SK-N-SH (cell line): Measurements from ENCODE around the gene ARID5A. TPM values are rescaled to one million over a fixed set of nuclear protein-coding genes. Genes with fewer than 3 reads are reported as not detected.

ENCODE experiments used
- CTCF ChIA-PET: fragments of 300-600, 350-600 bp; formaldehyde crosslinking; extraction: SDS; loops from one replicate; lab custom pipeline; 2021; lab: Yijun Ruan, JAX
- POLR2A ChIA-PET: fragments of 350-600 bp; sonication (Branson Sonifier 250); formaldehyde crosslinking; extraction: SDS; loops from one replicate; lab custom pipeline; 2020; ENCODE audit warnings: antibody characterized with exemption, inconsistent platforms; lab: Yijun Ruan, JAX
- DNase-seq: peaks from one replicate; pipeline ENCODE4 v3.0.0; 2012
- H2AFZ ChIP-seq: fragments of 200-600 bp; sonication (generic); 2 replicates; pipeline ENCODE4 v1.8.1; 2016; ENCODE audit warnings: antibody characterized with exemption, mild to moderate bottlenecking, low read depth
- H3F3A ChIP-seq: fragments of 200-600 bp; sonication (generic); replicated peaks from 2 replicates; pipeline ENCODE3; 2016; ENCODE audit warnings: antibody characterized with exemption, mild to moderate bottlenecking; ENCODE audit not compliant: insufficient read depth
- H3K27ac ChIP-seq, 2 experiments: fragments of 200-500 bp in 1 of 2; fragments of 200-600 bp in 1 of 2; sonication (Bioruptor generic) in 1 of 2; sonication (generic), shearing (Covaris generic) in 1 of 2; 2 replicates each; pipeline versions ENCODE4 v1.5.1 to v1.6.1; 2014 to 2016; ENCODE audit warnings: low read depth in 2 of 2, inconsistent platforms in 1 of 2, low read length in 1 of 2, mild to moderate bottlenecking in 1 of 2, mixed read lengths in 1 of 2
- H3K27me3 ChIP-seq: fragments of 200-600 bp; sonication (generic), shearing (Covaris generic); 2 replicates; pipeline ENCODE4 v1.6.1; 2016; ENCODE audit warnings: mixed run types; ENCODE audit not compliant: insufficient read depth
- H3K36me3 ChIP-seq, 2 experiments: fragments of 200-500 bp in 1 of 2; fragments of 200-600 bp in 1 of 2; sonication (Bioruptor generic) in 1 of 2; sonication (generic) in 1 of 2; replicated peaks in 1 of 2; 2 replicates each; pipeline versions ENCODE3 to v1.5.1; 2014 to 2016; ENCODE audit warnings: low read length in 1 of 2, mild to moderate bottlenecking in 1 of 2; ENCODE audit not compliant: insufficient read depth in 2 of 2, control insufficient read depth in 1 of 2
- H3K4me1 ChIP-seq, 2 experiments: fragments of 200-500 bp in 1 of 2; fragments of 200-600 bp in 1 of 2; sonication (Bioruptor generic) in 1 of 2; sonication (generic), shearing (Covaris generic) in 1 of 2; 2 replicates each; pipeline versions ENCODE4 v1.5.1 to v1.6.1; 2014 to 2016; ENCODE audit warnings: low read depth in 1 of 2, low read length in 1 of 2, mixed run types in 1 of 2; ENCODE audit not compliant: insufficient read depth in 2 of 2, control insufficient read depth in 1 of 2
- H3K4me2 ChIP-seq: fragments of 200-600 bp; sonication (generic), shearing (Covaris generic); 2 replicates; pipeline ENCODE4 v1.6.1; 2017; ENCODE audit warnings: mixed run types
- H3K4me3 ChIP-seq, 2 experiments: fragments of 200-500 bp in 1 of 2; fragments of 200-600 bp in 1 of 2; sonication (Bioruptor generic) in 1 of 2; sonication (generic), shearing (Covaris generic) in 1 of 2; 2 replicates each; pipeline versions ENCODE4 v1.5.1 to v1.8.1; 2014 to 2016; ENCODE audit warnings: low read depth in 2 of 2, inconsistent platforms in 1 of 2, low read length in 1 of 2, mild to moderate bottlenecking in 1 of 2, mixed read lengths in 1 of 2, moderate library complexity in 1 of 2
- H3K79me2 ChIP-seq: fragments of 200-600 bp; sonication (generic); 2 replicates; pipeline ENCODE4 v1.8.1; 2017; ENCODE audit warnings: mild to moderate bottlenecking; ENCODE audit not compliant: insufficient read depth
- H3K9ac ChIP-seq: fragments of 200-600 bp; sonication (generic); 2 replicates; pipeline ENCODE4 v1.6.1; 2017; ENCODE audit warnings: mixed run types
- H3K9me2 ChIP-seq: fragments of 200-600 bp; sonication (generic); 2 replicates; pipeline ENCODE4 v1.6.1; 2017; ENCODE audit warnings: mixed run types
- H3K9me3 ChIP-seq: fragments of 200-600 bp; sonication (generic); 2 replicates; pipeline ENCODE4 v1.6.1; 2017; ENCODE audit warnings: mixed run types, mild to moderate bottlenecking, moderate library complexity
- H4K20me1 ChIP-seq: fragments of 200-600 bp; sonication (generic); 2 replicates; pipeline ENCODE4 v1.6.1; 2017; ENCODE audit warnings: mild to moderate bottlenecking, mixed run types; ENCODE audit not compliant: insufficient read depth
- CHD2 ChIP-seq: fragments of 150-350 bp; IDR thresholded peaks from 2 replicates; pipeline ENCODE4 v1.6.1; 2018; ENCODE audit warnings: low read length; ENCODE audit not compliant: partially characterized antibody
- CTCF ChIP-seq: fragments of 200-600 bp; sonication (generic); IDR thresholded peaks from 2 replicates; pipeline ENCODE4 v1.6.1; 2017; ENCODE audit warnings: antibody characterized with exemption, mild to moderate bottlenecking, moderate library complexity
- EP300 ChIP-seq, 2 experiments: IDR thresholded peaks; 2 replicates each; pipeline versions ENCODE4 v1.4.0 to v1.6.1; 2012; ENCODE audit warnings: borderline replicate concordance in 1 of 2, low read depth in 1 of 2, low read length in 1 of 2
- EZH2phosphoT487 ChIP-seq: fragments of 200-600 bp; sonication (generic); IDR thresholded peaks from 2 replicates; pipeline ENCODE4 v1.6.1; 2017; ENCODE audit warnings: low read depth, mixed run types, mild to moderate bottlenecking, antibody characterized with exemption, moderate library complexity, borderline replicate concordance
- FOSL2 ChIP-seq: IDR thresholded peaks from 2 replicates; pipeline ENCODE4 v1.4.0; 2012; ENCODE audit warnings: low read depth, mild to moderate bottlenecking, moderate library complexity, borderline replicate concordance
- GABPA ChIP-seq: IDR thresholded peaks from 2 replicates; pipeline ENCODE4 v1.4.0; 2012; ENCODE audit warnings: low read depth, mild to moderate bottlenecking
- IRF3 ChIP-seq: fragments of 150-350 bp; IDR thresholded peaks from 2 replicates; pipeline ENCODE4 v1.6.1; 2016; ENCODE audit warnings: mild to moderate bottlenecking, low read depth, low read length
- JUND ChIP-seq: IDR thresholded peaks from 2 replicates; pipeline ENCODE4 v1.4.0; 2012
- MEF2A ChIP-seq: IDR thresholded peaks from 2 replicates; pipeline ENCODE4 v1.4.0; 2012; ENCODE audit warnings: low read depth, borderline replicate concordance
- MXI1 ChIP-seq: IDR thresholded peaks from 2 replicates; pipeline ENCODE4 v1.6.1; 2012; ENCODE audit warnings: mild to moderate bottlenecking, low read depth, low read length, improper control_type of control experiment
- NRF1 ChIP-seq: IDR thresholded peaks from 2 replicates; pipeline ENCODE4 v1.6.1; 2012; ENCODE audit warnings: low read depth, mild to moderate bottlenecking, low read length
- RAD21 ChIP-seq: IDR thresholded peaks from 2 replicates; pipeline ENCODE4 v1.6.1; 2012; ENCODE audit warnings: mild to moderate bottlenecking, low read length
- RCOR1 ChIP-seq: fragments of 150-350 bp; IDR thresholded peaks from 2 replicates; pipeline ENCODE4 v1.6.1; 2017; ENCODE audit warnings: antibody characterized with exemption, low read length
- SMC3 ChIP-seq: IDR thresholded peaks from 2 replicates; pipeline ENCODE4 v1.6.1; 2012; ENCODE audit warnings: low read depth, low read length, improper control_type of control experiment
- TAF1 ChIP-seq: IDR thresholded peaks from 2 replicates; pipeline ENCODE4 v1.6.1; 2012; ENCODE audit warnings: low read depth, mild to moderate bottlenecking, low read length, moderate library complexity, borderline replicate concordance
- TCF12 ChIP-seq: IDR thresholded peaks from 2 replicates; pipeline ENCODE4 v1.4.0; 2012
- YY1 ChIP-seq: IDR thresholded peaks from 2 replicates; pipeline ENCODE4 v1.4.0; 2012; ENCODE audit warnings: low read depth, mild to moderate bottlenecking
- WGBS: methylation state at CpG from one replicate; pipeline ENCODE4 v1.1.6; 2017; ENCODE audit warnings: low lambda C conversion rate; 5-methylcytosine and 5-hydroxymethylcytosine counted together
- polyA plus RNA-seq, 3 experiments: library from polyadenylated mRNA; depleted of rRNA; stranded (reverse); fragments of >200 nt; gene quantifications; 2 replicates each; pipeline ENCODE4 v1.2.3, GENCODE V29; 2012

The ARID5A gene
- polyA plus RNA-seq, 1 of the 3 experiments (the other 2 are of a cell fraction) = 3.3 TPM

- Histone ChIP-seq H3K27ac (no peak overlapping the region), H3K4me3 (peak overlapping the region; percentile 47 to 59), H3K36me3 (no peaks in the 10 kb centered on the region), H3K9ac (no peak overlapping the region), H3K4me1 (peaks cover 4 to 10% of the 10 kb centered on the region in 2 experiments; a peak in 1 of 4 replicates), H3K9me3 (no peaks in the 10 kb centered on the region), H3K4me2 (peak overlapping the region; percentile 76), H3K27me3 (peaks cover 10% of the 10 kb centered on the region; the same call in 1 of the 2 replicates), H3K79me2 (no peaks in the 10 kb centered on the region), H3K9me2 (no peaks in the 10 kb centered on the region), H2AFZ (0 out of 2 replicates have a peak overlapping the region, but pooled peaks have one; percentile 40), H4K20me1 (no peaks in the 10 kb centered on the region), H3F3A (no peaks in the 10 kb centered on the region)
- DNase-seq = peak; percentile 94
- WGBS = 41% methylated on average over 7 of the region's 38 CpGs
- CTCF ChIA-PET = interaction anchor here (0.6 to 13.9 kb wide), 29 partner anchors 10 to 515 kb away, joined by 3 to 273 read pairs (median 8); partner anchors contain the start of gene SNRNP200
- POLR2A ChIA-PET = no interaction called here
- TF ChIP-seq RAD21 = peak; percentile 67
- peak; percentile 63 for TF ChIP-seq SMC3
- no peak for TF ChIP-seq TAF1
- TF ChIP-seq EZH2phosphoT487 = no peak
- 0 out of 2 replicates have a peak, but pooled peaks have one; percentile 30 for TF ChIP-seq MXI1
- TF ChIP-seq CTCF = peak; percentile 89
Observed at GRCh38 chr2:96507957-96508520, 28.5 kb upstream of the ARID5A start.

- ChIA-PET CTCF (interaction anchor here (0.6 to 13.9 kb wide), 59 partner anchors 8 to 516 kb away, joined by 3 to 273 read pairs (median 5); partner anchors contain the start of genes ADRA2B, ARID5A, CIAO1 and SNRNP200), POLR2A (no interaction called here)
- no peaks in the 10 kb centered on the region for H3K79me2 ChIP-seq
- peak overlapping the region; percentile 76; the same call in 1 of the 2 replicates for H3K4me2 ChIP-seq
- TF ChIP-seq EZH2phosphoT487 (no peak), CHD2 (no peak), TCF12 (no peak), CTCF (no peak), IRF3 (no peak), RCOR1 (no peak), MEF2A (no peak), TAF1 (no peak), GABPA (no peak), EP300 (IDR thresholded peaks at IDR 0.05; ENCODE audit: borderline replicate concordance in 1 of 2, low read depth in 1 of 2, low read length in 1 of 2) (no peak), NRF1 (no peak), JUND (no peak), YY1 (no peak), FOSL2 (no peak)
- H4K20me1 ChIP-seq = no peaks in the 10 kb centered on the region
- H3K27me3 ChIP-seq = peaks cover 15% of the 10 kb centered on the region; the same call in 1 of the 2 replicates
- H3K9me3 ChIP-seq = no peaks in the 10 kb centered on the region
- 74% methylated on average over 6 of the region's 26 CpGs for whole genome bisulfite sequencing
- H3K4me3 ChIP-seq = no peak overlapping the region
- no peaks in the 10 kb centered on the region for H3K9me2 ChIP-seq
- no peaks in the 10 kb centered on the region for H3K36me3 ChIP-seq
- H2AFZ ChIP-seq = no peak overlapping the region
- DNase-seq = peak; percentile 42
- H3F3A ChIP-seq = no peaks in the 10 kb centered on the region
- H3K27ac ChIP-seq = no peak overlapping the region
- peaks cover 4 to 10% of the 10 kb centered on the region in 2 experiments; a peak in 1 of 4 replicates for H3K4me1 ChIP-seq
- H3K9ac ChIP-seq = no peak overlapping the region
Observed at GRCh38 chr2:96508521-96509113, 27.9 kb upstream of the ARID5A start.
